Transverse colon (tissue), 4 donors: ENCODE measurements around the gene RXFP1.

Experiments used
- CTCF ChIP-seq, 5 experiments: fragments of 200-600 bp in 3 of 5; fragments of 450-650 bp in 2 of 5; sonication (generic) in 3 of 5; IDR thresholded peaks; 1 replicate in 2 of 5; 2 replicates in 3 of 5; pipeline ENCODE4 v1.5.1; 2016 to 2017; ENCODE audit warnings: antibody characterized with exemption in 5 of 5, inconsistent platforms in 3 of 5, mild to moderate bottlenecking in 2 of 5, moderate library complexity in 1 of 5
- POLR2AphosphoS5 ChIP-seq, 3 donors: sonication (generic); formaldehyde crosslinking; IDR thresholded peaks; one replicate each; pipeline ENCODE4 v1.6.1; 2016; ENCODE audit warnings: antibody characterized with exemption in 3 of 3

DNA sequence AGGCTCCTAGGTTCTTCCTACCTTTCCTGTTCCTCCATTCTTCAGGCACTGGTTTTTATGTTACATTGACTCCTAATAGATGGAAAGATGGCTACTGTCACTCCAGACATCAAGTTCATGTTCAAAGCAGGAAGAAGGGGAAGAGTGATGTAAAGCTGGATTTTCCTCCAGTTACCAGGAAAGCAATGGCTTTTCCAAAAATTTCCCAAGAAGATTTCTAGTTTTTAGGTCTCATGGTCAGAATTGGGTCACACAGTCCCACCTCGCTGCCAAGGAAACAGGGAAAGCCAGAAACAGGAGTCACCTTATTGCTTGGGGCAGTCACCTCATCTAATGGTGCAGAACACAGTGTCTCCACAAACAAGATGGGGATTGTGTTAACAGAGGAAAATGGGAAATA, 21.5 kb downstream of the RXFP1 start:
- no peak for TF ChIP-seq CTCF (IDR thresholded peaks at IDR 0.05)
- TF ChIP-seq POLR2AphosphoS5 (IDR thresholded peaks at IDR 0.05) = no peak
